Cardiac fibroblast (primary cell): ENCODE measurements around the gene AFG3L2.

Source experiments
- DNase-seq, 2 donors: peaks; one replicate each; pipeline versions ENCODE4 v3.0.0 to v3.0.0-alpha.2; 2010; ENCODE audit warnings: low read depth in 2 of 2
- H3K4me3 ChIP-seq, 2 donors: replicated peaks in 1 of 2; 1 replicate in 1 of 2; 2 replicates in 1 of 2; pipeline ENCODE4 v1.5.1; 2011; ENCODE audit warnings: low read depth in 2 of 2, low read length in 2 of 2, mild to moderate bottlenecking in 2 of 2, moderate library complexity in 1 of 2
- TF ChIP-seq, protein P1 (sequence below): IDR thresholded peaks from one replicate; pipeline ENCODE4 v1.5.1; 2011; ENCODE audit warnings: low read depth, mild to moderate bottlenecking, low read length, inconsistent platforms

AFG3L2 gene

GRCh38 chr18:12362473-12363174 is 14.4 kb downstream of the AFG3L2 start:
- no peak overlapping the region for H3K4me3 ChIP-seq
- peak in 1 of 2 donors; percentile 27 for DNase-seq
- TF ChIP-seq, protein P1, sequence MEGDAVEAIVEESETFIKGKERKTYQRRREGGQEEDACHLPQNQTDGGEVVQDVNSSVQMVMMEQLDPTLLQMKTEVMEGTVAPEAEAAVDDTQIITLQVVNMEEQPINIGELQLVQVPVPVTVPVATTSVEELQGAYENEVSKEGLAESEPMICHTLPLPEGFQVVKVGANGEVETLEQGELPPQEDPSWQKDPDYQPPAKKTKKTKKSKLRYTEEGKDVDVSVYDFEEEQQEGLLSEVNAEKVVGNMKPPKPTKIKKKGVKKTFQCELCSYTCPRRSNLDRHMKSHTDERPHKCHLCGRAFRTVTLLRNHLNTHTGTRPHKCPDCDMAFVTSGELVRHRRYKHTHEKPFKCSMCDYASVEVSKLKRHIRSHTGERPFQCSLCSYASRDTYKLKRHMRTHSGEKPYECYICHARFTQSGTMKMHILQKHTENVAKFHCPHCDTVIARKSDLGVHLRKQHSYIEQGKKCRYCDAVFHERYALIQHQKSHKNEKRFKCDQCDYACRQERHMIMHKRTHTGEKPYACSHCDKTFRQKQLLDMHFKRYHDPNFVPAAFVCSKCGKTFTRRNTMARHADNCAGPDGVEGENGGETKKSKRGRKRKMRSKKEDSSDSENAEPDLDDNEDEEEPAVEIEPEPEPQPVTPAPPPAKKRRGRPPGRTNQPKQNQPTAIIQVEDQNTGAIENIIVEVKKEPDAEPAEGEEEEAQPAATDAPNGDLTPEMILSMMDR: no peak

- TF ChIP-seq, protein P1: no peak
- H3K4me3 ChIP-seq: no peak overlapping the region
- DNase-seq: peak in 1 of 2 donors; percentile 33
Observed at GRCh38 chr18:12361770-12362378, 15.2 kb downstream of the AFG3L2 start.

GRCh38 chr18:12359515-12359927 is 17.5 kb downstream of the AFG3L2 start:
- no peak overlapping the region for H3K4me3 ChIP-seq
- peak; percentile 54 to 74 for DNase-seq
- TF ChIP-seq, protein P1: no peak

GRCh38 chr18:12352188-12352587 is 24.8 kb downstream of the AFG3L2 start:
- DNase-seq: no peak
- TF ChIP-seq, protein P1: no peak
- H3K4me3 ChIP-seq: no peak overlapping the region

DNA sequence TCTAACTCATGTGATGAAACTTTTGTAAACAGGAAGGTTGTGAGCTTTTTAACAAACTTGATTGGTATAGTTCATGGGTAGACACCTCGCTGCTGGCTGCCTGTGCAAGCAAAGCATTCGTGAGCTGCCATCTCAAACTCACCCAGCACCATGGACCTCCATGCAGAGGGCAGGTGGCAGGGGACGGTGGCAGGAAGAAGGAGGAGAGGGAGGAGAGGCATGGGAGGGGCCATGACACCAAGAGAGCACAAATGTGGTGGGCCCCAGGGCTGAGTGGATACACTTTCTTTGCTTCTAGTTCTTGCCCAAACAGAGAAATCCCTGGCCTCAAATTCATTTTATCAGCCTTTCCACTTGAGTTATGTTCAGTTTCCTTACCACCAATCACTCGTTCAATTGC is 29.1 kb downstream of the AFG3L2 start:
- no peak for DNase-seq
- TF ChIP-seq, protein P1: no peak
- no peak overlapping the region for H3K4me3 ChIP-seq

- H3K4me3 ChIP-seq: no peak overlapping the region
- no peak for DNase-seq
- TF ChIP-seq, protein P1: no peak
Observed at GRCh38 chr18:12346240-12346565, 30.8 kb downstream of the AFG3L2 start.
